GM19193 (cell line): ENCODE results near the gene DLEC1.

Experiments
- POLR2A ChIP-seq: IDR thresholded peaks from 4 replicates; pipeline ENCODE4 v1.6.1; 2011; ENCODE audit not compliant: insufficient read depth, insufficient read length; ENCODE audit errors: extremely low read depth

DLEC1 gene

GRCh38 chr3:38141173-38141951, 102.4 kb downstream of the DLEC1 start:
- TF ChIP-seq POLR2A = no peak

- no peak for TF ChIP-seq POLR2A
These were observed 102.9 kb downstream of the DLEC1 start for GRCh38 chr3:38141952-38142273.

GRCh38 chr3:38142959-38143358, 104.0 kb downstream of the DLEC1 start:
- TF ChIP-seq POLR2A = no peak

- no peak for TF ChIP-seq POLR2A
These were observed 104.5 kb downstream of the DLEC1 start for GRCh38 chr3:38143511-38143910.

GRCh38 chr3:38146504-38146903, 107.5 kb downstream of the DLEC1 start:
- TF ChIP-seq POLR2A = no peak

- TF ChIP-seq POLR2A = no peak
These were observed 108.4 kb downstream of the DLEC1 start for GRCh38 chr3:38147421-38147820.

GRCh38 chr3:38148311-38148882, 109.4 kb downstream of the DLEC1 start:
- no peak for TF ChIP-seq POLR2A

GRCh38 chr3:38149708-38150107, 110.7 kb downstream of the DLEC1 start:
- TF ChIP-seq POLR2A = no peak

- TF ChIP-seq POLR2A = no peak
These were observed 111.9 kb downstream of the DLEC1 start for GRCh38 chr3:38150780-38151528.

GRCh38 chr3:38151667-38152265, 112.8 kb downstream of the DLEC1 start:
- no peak for TF ChIP-seq POLR2A

- no peak for TF ChIP-seq POLR2A
These were observed 113.6 kb downstream of the DLEC1 start for GRCh38 chr3:38152609-38153008.

GRCh38 chr3:38153221-38153620, 114.2 kb downstream of the DLEC1 start:
- no peak for TF ChIP-seq POLR2A

GRCh38 chr3:38154033-38154494, 115.1 kb downstream of the DLEC1 start:
- no peak for TF ChIP-seq POLR2A

- no peak for TF ChIP-seq POLR2A
These were observed 115.7 kb downstream of the DLEC1 start for GRCh38 chr3:38154625-38155255.

- TF ChIP-seq POLR2A = no peak
These were observed 116.8 kb downstream of the DLEC1 start for GRCh38 chr3:38155825-38156224.

GRCh38 chr3:38157117-38157516, 118.1 kb downstream of the DLEC1 start:
- no peak for TF ChIP-seq POLR2A

- TF ChIP-seq POLR2A = no peak
These were observed 118.6 kb downstream of the DLEC1 start for GRCh38 chr3:38157595-38157994.
